ENCODE measurements around the gene LTN1.

Gene LTN1

DNA sequence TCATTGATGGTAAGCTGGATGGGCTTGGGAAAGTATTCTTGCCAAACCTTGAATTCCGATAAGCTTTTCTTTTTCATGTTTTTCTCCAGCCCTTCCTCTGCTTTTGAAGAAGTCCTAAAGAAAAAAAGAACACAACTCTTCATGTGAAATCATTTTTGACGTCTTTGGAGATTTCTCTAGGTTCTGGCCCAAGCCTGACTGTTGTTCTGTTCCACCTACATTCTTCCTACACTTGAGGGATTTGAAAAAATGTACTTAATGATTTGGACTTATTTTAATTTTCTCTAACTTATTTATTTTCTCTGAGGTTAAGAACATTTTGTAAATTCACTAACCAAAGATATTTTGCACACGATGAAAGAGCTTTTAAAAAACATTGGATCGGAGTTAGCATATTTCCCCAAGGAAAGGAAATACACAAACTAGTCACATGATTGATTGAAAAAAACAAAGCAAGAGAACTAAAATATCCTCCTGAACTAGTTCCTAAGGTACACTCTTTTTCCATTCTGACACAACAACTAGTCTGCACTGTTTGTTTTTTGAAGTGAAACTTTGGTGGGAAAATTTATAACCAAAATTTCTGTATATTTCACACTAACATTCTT lies 82.3 kb downstream of the LTN1 start:
- Mint-ChIP-seq H3K27ac (ENCODE audit: low read depth) (no peak overlapping the region), H3K9me3 (no peaks in the 10 kb centered on the region), H3K36me3 (ENCODE audit: insufficient read depth) (no peaks in the 10 kb centered on the region), H3K4me1 (no peaks in the 10 kb centered on the region), H3K27me3 (peaks cover 28% of the 10 kb centered on the region), H3K4me3 (no peak overlapping the region)
- ATAC-seq (replicated peaks; ENCODE audit: extremely low read depth, poor library complexity, severe bottlenecking) (no peak), DNase-seq (ENCODE audit: low spot score in 2 of 2) (no peak)

DNA sequence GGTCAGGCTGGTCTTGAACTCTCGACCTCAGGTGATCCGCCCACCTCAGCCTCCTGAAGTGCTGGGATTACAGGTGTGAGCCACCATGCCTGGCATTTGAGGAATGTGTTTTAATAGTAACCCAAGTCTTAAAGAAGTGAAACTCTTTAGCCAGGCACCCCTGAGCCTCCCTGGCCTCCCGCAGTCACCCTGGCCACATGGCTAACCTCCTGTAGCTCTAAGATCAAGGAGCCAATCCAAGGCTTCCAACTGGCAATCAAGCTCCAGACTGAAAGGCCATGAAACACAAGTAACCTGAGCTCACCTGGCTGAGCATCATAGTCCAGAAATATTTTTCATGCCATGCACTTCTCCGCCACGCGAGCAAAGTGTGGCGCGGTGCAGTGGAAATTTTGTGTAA lies 84.3 kb downstream of the LTN1 start:
- Mint-ChIP-seq H3K4me1 (no peaks in the 10 kb centered on the region), H3K27ac (ENCODE audit: low read depth) (no peak overlapping the region), H3K9me3 (no peaks in the 10 kb centered on the region), H3K27me3 (peaks cover 19% of the 10 kb centered on the region), H3K36me3 (ENCODE audit: insufficient read depth) (no peaks in the 10 kb centered on the region), H3K4me3 (no peak overlapping the region)
- ATAC-seq (replicated peaks; ENCODE audit: extremely low read depth, poor library complexity, severe bottlenecking) (no peak), DNase-seq (ENCODE audit: low spot score in 2 of 2) (no peak)

DNA sequence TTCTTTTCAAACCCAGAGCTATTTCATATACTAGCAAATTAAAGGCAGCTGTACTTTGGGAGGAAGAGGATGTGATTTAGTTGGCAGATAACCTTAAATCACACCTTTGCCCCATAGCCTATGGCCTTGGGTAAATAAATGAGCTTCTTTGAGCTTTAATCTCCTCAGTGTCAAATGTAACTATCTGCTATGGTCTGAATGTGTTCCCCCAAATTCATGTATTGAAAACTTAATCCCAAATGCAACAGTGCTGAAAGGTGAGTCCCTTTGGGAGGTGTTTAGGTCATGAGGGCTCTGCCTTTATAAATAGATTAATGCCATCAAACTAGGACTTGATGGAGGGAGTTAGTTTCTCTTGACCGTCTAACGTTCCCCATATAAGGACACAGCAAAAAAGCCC lies 85.8 kb downstream of the LTN1 start:
- ATAC-seq (replicated peaks; ENCODE audit: extremely low read depth, poor library complexity, severe bottlenecking) (no peak), DNase-seq (ENCODE audit: low spot score in 2 of 2) (no peak)

DNA sequence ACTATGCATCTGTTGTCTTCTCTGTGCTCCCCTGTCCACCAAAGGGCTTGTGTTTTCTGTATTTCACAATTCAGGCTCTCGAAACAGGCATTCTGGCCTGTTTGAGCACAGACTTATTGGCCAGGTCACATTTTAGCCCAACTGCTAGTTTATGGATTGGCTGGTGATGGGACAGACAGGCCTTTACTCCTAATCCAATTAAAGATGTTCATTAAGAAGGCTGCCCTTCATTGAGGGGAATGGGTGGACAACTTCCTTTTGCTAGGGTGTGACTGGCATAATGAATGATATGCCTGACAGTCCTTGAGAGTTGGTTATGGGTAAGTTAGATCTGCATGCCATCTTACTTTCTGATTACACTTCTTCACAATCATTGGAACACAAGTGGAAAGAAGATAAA lies 86.4 kb downstream of the LTN1 start:
- H3K27ac Mint-ChIP-seq (ENCODE audit: low read depth): no peak overlapping the region
- ATAC-seq (replicated peaks; ENCODE audit: extremely low read depth, poor library complexity, severe bottlenecking): no peak

More for the DNA sequence above, 85.8 kb downstream of the LTN1 start:
- H3K4me1 Mint-ChIP-seq: no peaks in the 10 kb centered on the region
- no peak overlapping the region for H3K27ac Mint-ChIP-seq (ENCODE audit: low read depth)
- H3K9me3 Mint-ChIP-seq: no peaks in the 10 kb centered on the region
- H3K4me3 Mint-ChIP-seq: no peak overlapping the region
- H3K27me3 Mint-ChIP-seq: peaks cover 22% of the 10 kb centered on the region
- peaks cover 2% of the 10 kb centered on the region for H3K36me3 Mint-ChIP-seq (ENCODE audit: insufficient read depth)

DNA sequence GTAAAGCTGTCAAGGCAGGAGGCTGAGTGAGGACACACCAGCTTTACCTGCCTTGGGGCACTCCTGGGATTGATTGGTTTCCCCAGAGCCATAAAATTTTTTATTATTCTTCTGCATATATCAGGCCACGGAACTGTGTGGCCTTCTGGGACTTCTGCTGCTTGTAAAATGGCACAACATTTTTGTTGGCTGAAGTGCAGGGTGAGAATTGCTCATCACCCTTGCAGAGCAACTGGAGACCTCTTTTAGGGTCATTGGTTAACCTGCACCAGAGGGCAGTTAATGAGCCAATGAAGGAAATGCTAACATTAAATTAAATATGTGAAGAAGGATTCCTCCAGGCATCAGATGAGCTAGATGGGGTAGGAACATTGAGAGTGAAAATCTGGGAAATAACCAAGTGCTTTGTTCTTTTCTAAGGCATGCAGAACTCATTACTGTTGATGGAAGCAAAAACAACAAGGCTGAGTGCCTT lies 87.7 kb downstream of the LTN1 start:
- ATAC-seq (replicated peaks; ENCODE audit: extremely low read depth, poor library complexity, severe bottlenecking) (no peak), DNase-seq (ENCODE audit: low spot score in 2 of 2) (no peak)
- peaks cover 12% of the 10 kb centered on the region for H3K27me3 Mint-ChIP-seq
- no peak overlapping the region for H3K27ac Mint-ChIP-seq (ENCODE audit: low read depth)
- H3K36me3 Mint-ChIP-seq (ENCODE audit: insufficient read depth): peaks cover 2% of the 10 kb centered on the region
- no peaks in the 10 kb centered on the region for H3K9me3 Mint-ChIP-seq
- no peak overlapping the region for H3K4me3 Mint-ChIP-seq
- no peaks in the 10 kb centered on the region for H3K4me1 Mint-ChIP-seq

More for the DNA sequence above, 86.4 kb downstream of the LTN1 start:
- Mint-ChIP-seq H3K27me3 (peaks cover 22% of the 10 kb centered on the region), H3K4me3 (no peak overlapping the region), H3K4me1 (no peaks in the 10 kb centered on the region), H3K36me3 (ENCODE audit: insufficient read depth) (peaks cover 2% of the 10 kb centered on the region), H3K9me3 (no peaks in the 10 kb centered on the region)
- DNase-seq (ENCODE audit: low spot score in 2 of 2): no peak

DNA sequence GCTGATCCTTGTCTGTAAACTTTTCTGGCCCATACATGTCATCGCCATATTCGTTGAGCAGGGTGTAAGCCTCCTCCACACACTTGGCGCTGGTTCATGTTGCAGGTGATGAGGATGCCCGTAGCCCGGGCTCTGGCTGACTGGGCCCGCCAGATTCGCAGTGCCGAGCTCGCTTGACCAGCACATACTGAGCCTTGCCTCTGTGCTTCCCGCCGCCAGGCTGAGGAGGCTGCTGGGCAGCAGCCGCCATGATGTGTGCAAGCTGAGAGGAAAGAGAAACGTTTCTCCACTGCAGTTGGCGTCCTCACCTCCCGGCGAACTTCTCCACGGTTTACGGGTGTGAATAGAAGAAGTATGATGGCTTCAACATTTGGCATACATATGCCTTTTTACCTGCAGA lies 89.2 kb downstream of the LTN1 start:
- DNase-seq (ENCODE audit: low spot score in 2 of 2): no peak
- H3K4me1 Mint-ChIP-seq: no peaks in the 10 kb centered on the region
- H3K36me3 Mint-ChIP-seq (ENCODE audit: insufficient read depth): peaks cover 2% of the 10 kb centered on the region
- ATAC-seq (replicated peaks; ENCODE audit: extremely low read depth, poor library complexity, severe bottlenecking): no peak
- no peaks in the 10 kb centered on the region for H3K9me3 Mint-ChIP-seq
- peaks cover 12% of the 10 kb centered on the region for H3K27me3 Mint-ChIP-seq
- no peak overlapping the region for H3K4me3 Mint-ChIP-seq
- no peak overlapping the region for H3K27ac Mint-ChIP-seq (ENCODE audit: low read depth)

DNA sequence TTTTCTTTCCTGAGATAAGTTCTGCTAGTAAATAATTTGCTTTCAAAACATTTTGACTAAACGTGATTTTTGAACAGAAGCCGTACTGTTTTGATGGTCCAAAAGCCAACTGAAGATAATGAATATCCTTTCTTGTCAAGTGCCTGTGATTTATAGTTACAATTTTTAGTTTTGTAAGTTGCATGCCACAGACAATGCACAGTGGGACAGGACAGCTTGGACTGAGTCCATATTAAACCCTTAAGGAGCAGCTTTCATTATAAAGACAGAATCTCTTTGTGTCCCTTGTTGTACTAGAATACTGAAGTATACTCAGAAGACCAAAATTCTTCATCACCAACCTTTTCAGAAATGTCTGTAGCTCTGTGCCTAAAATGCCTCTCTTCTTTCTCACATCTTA lies 92.2 kb downstream of the LTN1 start:
- H3K27me3 Mint-ChIP-seq: peaks cover 17% of the 10 kb centered on the region
- no peaks in the 10 kb centered on the region for H3K4me1 Mint-ChIP-seq
- ATAC-seq (replicated peaks; ENCODE audit: extremely low read depth, poor library complexity, severe bottlenecking) (no peak), DNase-seq (ENCODE audit: low spot score in 2 of 2) (no peak)
- no peak overlapping the region for H3K4me3 Mint-ChIP-seq
- peaks cover 2% of the 10 kb centered on the region for H3K36me3 Mint-ChIP-seq (ENCODE audit: insufficient read depth)
- no peak overlapping the region for H3K27ac Mint-ChIP-seq (ENCODE audit: low read depth)
- no peaks in the 10 kb centered on the region for H3K9me3 Mint-ChIP-seq

DNA sequence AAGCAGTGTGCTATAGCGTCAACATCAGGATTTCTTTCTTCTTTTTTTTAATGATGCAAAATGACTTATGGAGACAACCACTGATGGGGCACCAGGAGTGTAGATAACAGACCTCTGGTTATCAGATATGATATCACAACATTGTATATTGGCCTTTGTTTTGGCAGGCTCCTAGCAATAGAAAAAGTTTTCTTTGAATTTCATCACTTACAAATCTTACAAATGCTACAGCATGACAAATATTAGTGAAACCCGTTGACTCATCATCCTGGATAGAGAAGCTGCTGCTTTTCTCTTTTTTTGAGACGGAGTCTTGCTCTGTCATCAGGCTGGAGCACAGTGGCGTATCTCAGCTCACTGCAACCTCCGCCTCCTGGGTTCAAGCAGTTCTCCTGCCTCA lies 92.9 kb downstream of the LTN1 start:
- ATAC-seq (replicated peaks; ENCODE audit: extremely low read depth, poor library complexity, severe bottlenecking) (no peak), DNase-seq (ENCODE audit: low spot score in 2 of 2) (no peak)
- H3K27me3 Mint-ChIP-seq: peaks cover 17% of the 10 kb centered on the region

DNA sequence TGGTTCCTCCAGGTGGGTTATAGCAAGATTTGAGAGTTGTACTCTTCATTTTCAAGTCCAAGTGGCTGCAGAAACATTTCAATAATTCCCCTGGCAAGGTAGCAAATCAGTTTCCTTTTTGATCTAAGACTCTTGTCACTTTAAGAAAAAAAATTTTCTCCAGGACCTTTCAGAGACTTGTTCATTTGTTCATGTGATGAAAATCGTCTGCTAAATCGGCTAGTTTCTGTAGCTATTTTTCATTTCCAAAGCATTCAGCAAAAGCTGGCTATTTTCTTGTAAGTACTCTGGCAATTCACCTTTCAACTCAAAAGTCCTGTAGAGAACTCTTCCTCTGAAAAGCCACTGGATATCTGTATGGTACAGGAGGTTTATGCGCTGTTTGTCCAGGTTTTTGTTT lies 93.5 kb downstream of the LTN1 start:
- DNase-seq (ENCODE audit: low spot score in 2 of 2) (no peak), ATAC-seq (replicated peaks; ENCODE audit: extremely low read depth, poor library complexity, severe bottlenecking) (no peak)
- peaks cover 17% of the 10 kb centered on the region for H3K27me3 Mint-ChIP-seq
- H3K9me3 Mint-ChIP-seq: no peaks in the 10 kb centered on the region
- no peak overlapping the region for H3K27ac Mint-ChIP-seq (ENCODE audit: low read depth)
- no peak overlapping the region for H3K4me3 Mint-ChIP-seq
- H3K4me1 Mint-ChIP-seq: no peaks in the 10 kb centered on the region
- H3K36me3 Mint-ChIP-seq (ENCODE audit: insufficient read depth): peaks cover 2% of the 10 kb centered on the region

More for the DNA sequence above, 92.9 kb downstream of the LTN1 start:
- Mint-ChIP-seq H3K9me3 (no peaks in the 10 kb centered on the region), H3K4me1 (no peaks in the 10 kb centered on the region), H3K27ac (ENCODE audit: low read depth) (no peak overlapping the region), H3K36me3 (ENCODE audit: insufficient read depth) (peaks cover 2% of the 10 kb centered on the region), H3K4me3 (no peak overlapping the region)

DNA sequence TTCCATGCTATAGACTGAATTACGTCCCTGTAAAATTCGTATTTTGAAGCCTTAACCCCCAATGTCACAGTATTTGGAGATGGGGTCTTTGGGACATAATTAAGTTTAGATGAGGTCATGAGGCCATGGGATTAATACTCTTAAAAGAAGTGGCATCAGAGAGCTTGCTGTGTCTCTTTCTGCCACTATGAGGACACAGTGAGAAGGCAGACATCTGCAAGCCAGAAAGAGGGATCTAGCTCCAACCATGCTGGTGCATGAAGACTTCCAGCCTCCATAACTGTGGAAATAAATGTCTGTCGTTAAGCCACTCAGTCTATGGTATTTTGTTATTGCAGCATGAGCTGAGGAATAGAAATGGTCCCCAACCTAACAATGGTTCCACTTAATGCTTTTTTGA lies 99.0 kb downstream of the LTN1 start:
- Mint-ChIP-seq H3K27ac (ENCODE audit: low read depth) (no peak overlapping the region), H3K4me3 (no peak overlapping the region), H3K36me3 (ENCODE audit: insufficient read depth) (no peaks in the 10 kb centered on the region), H3K27me3 (peaks cover 5% of the 10 kb centered on the region), H3K4me1 (no peaks in the 10 kb centered on the region), H3K9me3 (no peaks in the 10 kb centered on the region)
- no peak for ATAC-seq (replicated peaks; ENCODE audit: extremely low read depth, poor library complexity, severe bottlenecking)
- DNase-seq (ENCODE audit: low spot score in 2 of 2): no peak

DNA sequence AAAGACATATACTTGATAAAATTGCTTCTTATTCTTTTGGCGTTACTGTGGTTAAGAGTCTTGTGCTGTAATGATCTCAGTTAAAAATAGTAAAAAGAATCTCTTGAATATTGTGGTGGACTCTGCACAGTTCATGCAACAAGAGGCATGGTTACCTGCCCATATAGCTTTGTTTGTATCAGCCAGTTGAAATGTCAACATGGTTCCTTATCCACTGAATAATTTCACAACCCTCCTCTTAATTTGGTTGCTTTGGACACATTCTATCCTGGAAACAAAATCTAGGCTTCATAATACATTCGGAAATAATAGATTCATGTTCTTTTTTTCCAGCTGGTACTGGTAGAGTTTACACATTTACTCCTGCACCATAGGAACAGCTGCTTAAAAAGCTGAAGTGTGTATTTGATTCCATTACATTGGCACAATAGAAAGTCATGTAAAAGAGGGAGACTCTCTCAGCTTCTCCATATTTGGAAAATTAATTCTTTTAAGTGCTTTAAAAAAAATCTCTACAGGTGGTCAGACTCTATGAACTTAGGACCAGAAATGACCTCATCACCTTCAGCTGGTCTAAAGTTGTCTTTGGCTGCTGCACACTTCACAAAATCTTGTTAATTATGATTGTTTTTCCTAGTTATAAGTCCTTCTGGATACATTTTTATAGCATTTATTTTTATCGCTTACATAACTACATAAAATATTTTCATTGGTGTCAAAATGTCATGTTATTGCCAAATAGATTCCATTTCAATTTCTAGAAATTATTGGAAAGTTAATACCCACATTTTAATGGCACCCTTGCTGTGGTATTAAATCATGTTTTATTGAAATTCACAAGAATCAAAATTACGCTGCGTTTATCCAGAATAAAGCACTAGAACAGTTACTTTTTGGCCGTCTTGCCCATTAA lies 100.2 kb downstream of the LTN1 start:
- H3K9me3 Mint-ChIP-seq: no peaks in the 10 kb centered on the region
- H3K4me3 Mint-ChIP-seq: no peak overlapping the region
- no peaks in the 10 kb centered on the region for H3K4me1 Mint-ChIP-seq
- no peak for ATAC-seq (replicated peaks; ENCODE audit: extremely low read depth, poor library complexity, severe bottlenecking)
- H3K27ac Mint-ChIP-seq (ENCODE audit: low read depth): no peak overlapping the region
- peaks cover 3% of the 10 kb centered on the region for H3K27me3 Mint-ChIP-seq
- DNase-seq (ENCODE audit: low spot score in 2 of 2): no peak
- H3K36me3 Mint-ChIP-seq (ENCODE audit: insufficient read depth): no peaks in the 10 kb centered on the region

DNA sequence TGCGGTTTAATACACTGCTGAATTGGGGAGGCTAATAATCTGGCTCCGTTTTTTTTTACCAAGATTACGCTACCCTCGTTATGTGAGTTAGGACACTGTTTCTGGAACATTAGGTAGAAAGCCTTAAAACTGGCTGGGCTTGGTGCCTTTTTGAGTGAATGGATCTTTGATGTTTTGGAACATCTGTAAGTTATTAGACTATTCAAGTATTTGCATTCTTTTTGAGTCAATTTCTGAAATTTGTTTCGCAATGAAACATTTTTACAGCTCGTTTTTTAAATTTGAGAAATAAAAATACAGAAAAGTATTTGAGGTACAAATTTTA lies 106.9 kb downstream of the LTN1 start:
- Mint-ChIP-seq H3K27me3 (no peaks in the 10 kb centered on the region), H3K4me3 (peak overlapping the region; percentile 86), H3K36me3 (ENCODE audit: insufficient read depth) (peaks cover 16% of the 10 kb centered on the region), H3K27ac (ENCODE audit: low read depth) (peak overlapping the region; percentile 97), H3K4me1 (peaks cover 18% of the 10 kb centered on the region), H3K9me3 (no peaks in the 10 kb centered on the region)
- DNase-seq (ENCODE audit: low spot score in 2 of 2) (no peak), ATAC-seq (replicated peaks; ENCODE audit: extremely low read depth, poor library complexity, severe bottlenecking) (no peak)

Data from central memory CD8-positive, alpha-beta T cell (primary cell).